Neural cell (in vitro differentiated cells): Measurements from ENCODE around the gene ABHD11. TPM values are rescaled to one million over a fixed set of nuclear protein-coding genes. Genes with fewer than 3 reads are reported as not detected.

Source experiments
- H2AFZ ChIP-seq: fragments of 200-600, 300-800 bp; sonication (generic), shearing (Covaris generic); 2 replicates; pipeline ENCODE4 v1.6.0; 2014; ENCODE audit warnings: low read depth, mild to moderate bottlenecking, antibody characterized with exemption, low read length, moderate library complexity
- H3F3A ChIP-seq: fragments of 200-600 bp; shearing (Covaris generic); 2 replicates; pipeline ENCODE4 v1.6.1; 2016; ENCODE audit warnings: mild to moderate bottlenecking, moderate library complexity, mixed read lengths, antibody characterized with exemption, low read length; ENCODE audit not compliant: insufficient read depth, poor library complexity, severe bottlenecking
- H3K27ac ChIP-seq: fragments of 200-600, 300-800 bp; sonication (generic), shearing (Covaris generic); 2 replicates; pipeline ENCODE4 v1.5.1; 2014; ENCODE audit warnings: mild to moderate bottlenecking, low read length, moderate library complexity
- H3K27me3 ChIP-seq: fragments of 300-800, 200-600 bp; sonication (generic), shearing (Covaris generic); 2 replicates; pipeline ENCODE4 v1.6.0; 2014; ENCODE audit warnings: mild to moderate bottlenecking, low read depth, low read length, moderate library complexity; ENCODE audit not compliant: insufficient read depth
- H3K36me3 ChIP-seq: fragments of 300-800, 200-600 bp; sonication (generic), shearing (Covaris generic); 2 replicates; pipeline ENCODE4 v1.5.1; 2014; ENCODE audit warnings: mild to moderate bottlenecking, antibody characterized with exemption, low read length, moderate library complexity; ENCODE audit not compliant: insufficient read depth
- H3K4me2 ChIP-seq: fragments of 300-800, 200-600 bp; sonication (generic), shearing (Covaris generic); 2 replicates; pipeline ENCODE4 v1.6.0; 2014; ENCODE audit warnings: mild to moderate bottlenecking, low read length
- H3K4me3 ChIP-seq: fragments of 300-800, 200-600 bp; sonication (generic), shearing (Covaris generic); 2 replicates; pipeline ENCODE4 v1.5.1; 2014; ENCODE audit warnings: mild to moderate bottlenecking, low read length, moderate library complexity
- H3K79me2 ChIP-seq: fragments of 200-600 bp; shearing (Covaris generic); replicated peaks from 2 replicates; pipeline ENCODE4 v1.6.0; 2014; ENCODE audit warnings: mild to moderate bottlenecking, low read length, moderate library complexity; ENCODE audit not compliant: insufficient read depth
- H3K9ac ChIP-seq: fragments of 300-800, 200-600 bp; sonication (generic), shearing (Covaris generic); 2 replicates; pipeline ENCODE4 v1.6.1; 2016; ENCODE audit warnings: mild to moderate bottlenecking, low read length, mixed read lengths
- H3K9me2 ChIP-seq: fragments of 200-600 bp; shearing (Covaris generic); 2 replicates; pipeline ENCODE4 v1.6.1; 2016; ENCODE audit warnings: mild to moderate bottlenecking, low read length, mixed read lengths; ENCODE audit not compliant: insufficient read depth
- H3K9me3 ChIP-seq: fragments of 200-600, 300-800 bp; sonication (generic), shearing (Covaris generic); 2 replicates; pipeline ENCODE4 v1.6.1; 2016; ENCODE audit warnings: mild to moderate bottlenecking, mixed run types, low read length, moderate library complexity, mixed read lengths
- H4K20me1 ChIP-seq: fragments of 200-600 bp; shearing (Covaris generic); 2 replicates; pipeline ENCODE4 v1.6.1; 2016; ENCODE audit warnings: mild to moderate bottlenecking, mixed run types; ENCODE audit not compliant: insufficient read depth
- EP300 ChIP-seq: fragments of 450-650 bp; conservative IDR thresholded peaks from 2 replicates; pipeline ENCODE4 v1.6.1; 2014; ENCODE audit warnings: antibody characterized with exemption, mild to moderate bottlenecking, moderate library complexity; ENCODE audit not compliant: poor library complexity, severe bottlenecking
- EZH2 ChIP-seq: fragments of 200-600, 300-800 bp; shearing (Covaris generic), sonication (generic); IDR thresholded peaks from 2 replicates; pipeline ENCODE4 v1.6.1; 2014; ENCODE audit warnings: antibody characterized with exemption, low read length, borderline replicate concordance, mild to moderate bottlenecking; ENCODE audit not compliant: insufficient read depth, poor library complexity, severe bottlenecking
- MXI1 ChIP-seq: fragments of 450-650 bp; conservative IDR thresholded peaks from 2 replicates; pipeline ENCODE4 v1.6.1; 2014; ENCODE audit warnings: antibody characterized with exemption, mild to moderate bottlenecking; ENCODE audit not compliant: poor library complexity, severe bottlenecking
- POLR2AphosphoS5 ChIP-seq: IDR thresholded peaks from 2 replicates; pipeline ENCODE4 v1.6.1; 2012
- RAD21 ChIP-seq: fragments of 450-650 bp; conservative IDR thresholded peaks from 2 replicates; pipeline ENCODE4 v1.6.1; 2014; ENCODE audit warnings: antibody characterized with exemption, mild to moderate bottlenecking, moderate library complexity
- SMC3 ChIP-seq: fragments of 450-650 bp; conservative IDR thresholded peaks from 2 replicates; pipeline ENCODE4 v1.6.1; 2014; ENCODE audit warnings: antibody characterized with exemption, mild to moderate bottlenecking, moderate library complexity; ENCODE audit not compliant: poor library complexity
- TAF1 ChIP-seq: IDR thresholded peaks from 2 replicates; pipeline ENCODE4 v1.6.1; 2012; ENCODE audit warnings: low read depth
- polyA plus RNA-seq: library from polyadenylated mRNA; depleted of rRNA; stranded (reverse); fragments of >200 nt; gene quantifications from 2 replicates; pipeline ENCODE4 v1.2.3, GENCODE V29; 2014
- TF ChIP-seq, protein P1 (sequence below): IDR thresholded peaks from 2 replicates; pipeline ENCODE4 v1.6.1; 2012; ENCODE audit warnings: borderline replicate concordance
- TF ChIP-seq, protein P2 (sequence below): fragments of 450-650 bp; IDR thresholded peaks from 2 replicates; pipeline ENCODE4 v1.5.1; 2014; ENCODE audit warnings: antibody characterized with exemption, mild to moderate bottlenecking, moderate library complexity; ENCODE audit not compliant: poor library complexity, severe bottlenecking

Gene ABHD11
- polyA plus RNA-seq, 1 donor from 2014 or later: 26.0 TPM

DNA sequence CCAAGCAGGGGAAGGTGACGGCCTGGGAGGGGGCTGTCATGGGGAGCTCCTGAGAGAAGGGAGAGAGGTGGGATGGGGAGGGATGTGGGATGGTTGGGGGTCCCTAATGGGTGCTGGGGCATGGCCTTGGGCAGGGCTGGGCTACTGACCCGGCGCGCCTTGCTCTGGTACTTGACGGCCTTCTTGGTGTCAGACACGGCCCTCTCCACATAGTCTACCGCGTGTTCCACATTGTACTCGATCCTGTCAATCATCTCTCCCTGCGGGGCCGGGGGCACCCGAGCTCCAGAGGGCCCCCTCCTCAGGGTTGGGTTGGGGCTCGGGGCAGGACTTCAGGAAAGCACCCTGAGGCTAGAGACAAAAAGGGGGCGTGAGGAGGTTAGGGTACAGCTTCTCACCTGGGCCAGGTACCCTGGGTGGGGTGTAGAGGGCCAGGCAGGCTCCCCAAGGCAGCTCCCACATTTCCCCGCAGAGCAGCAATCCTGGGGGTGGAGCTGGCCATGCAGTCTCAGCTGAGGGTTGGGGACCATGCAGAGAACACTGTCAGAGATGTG is 37.9 kb downstream of the ABHD11 start:
- Histone ChIP-seq H3K4me3 (no peak overlapping the region), H3K36me3 (no peaks in the 10 kb centered on the region), H3K9me3 (no peaks in the 10 kb centered on the region), H3K79me2 (no peaks in the 10 kb centered on the region), H3K9ac (no peak overlapping the region), H3F3A (no peaks in the 10 kb centered on the region), H3K4me2 (no peak overlapping the region), H4K20me1 (no peaks in the 10 kb centered on the region), H3K27ac (no peak overlapping the region), H3K9me2 (no peaks in the 10 kb centered on the region), H3K27me3 (no peaks in the 10 kb centered on the region), H2AFZ (no peak overlapping the region)
- TF ChIP-seq EZH2: no peak
- TF ChIP-seq, protein P1, sequence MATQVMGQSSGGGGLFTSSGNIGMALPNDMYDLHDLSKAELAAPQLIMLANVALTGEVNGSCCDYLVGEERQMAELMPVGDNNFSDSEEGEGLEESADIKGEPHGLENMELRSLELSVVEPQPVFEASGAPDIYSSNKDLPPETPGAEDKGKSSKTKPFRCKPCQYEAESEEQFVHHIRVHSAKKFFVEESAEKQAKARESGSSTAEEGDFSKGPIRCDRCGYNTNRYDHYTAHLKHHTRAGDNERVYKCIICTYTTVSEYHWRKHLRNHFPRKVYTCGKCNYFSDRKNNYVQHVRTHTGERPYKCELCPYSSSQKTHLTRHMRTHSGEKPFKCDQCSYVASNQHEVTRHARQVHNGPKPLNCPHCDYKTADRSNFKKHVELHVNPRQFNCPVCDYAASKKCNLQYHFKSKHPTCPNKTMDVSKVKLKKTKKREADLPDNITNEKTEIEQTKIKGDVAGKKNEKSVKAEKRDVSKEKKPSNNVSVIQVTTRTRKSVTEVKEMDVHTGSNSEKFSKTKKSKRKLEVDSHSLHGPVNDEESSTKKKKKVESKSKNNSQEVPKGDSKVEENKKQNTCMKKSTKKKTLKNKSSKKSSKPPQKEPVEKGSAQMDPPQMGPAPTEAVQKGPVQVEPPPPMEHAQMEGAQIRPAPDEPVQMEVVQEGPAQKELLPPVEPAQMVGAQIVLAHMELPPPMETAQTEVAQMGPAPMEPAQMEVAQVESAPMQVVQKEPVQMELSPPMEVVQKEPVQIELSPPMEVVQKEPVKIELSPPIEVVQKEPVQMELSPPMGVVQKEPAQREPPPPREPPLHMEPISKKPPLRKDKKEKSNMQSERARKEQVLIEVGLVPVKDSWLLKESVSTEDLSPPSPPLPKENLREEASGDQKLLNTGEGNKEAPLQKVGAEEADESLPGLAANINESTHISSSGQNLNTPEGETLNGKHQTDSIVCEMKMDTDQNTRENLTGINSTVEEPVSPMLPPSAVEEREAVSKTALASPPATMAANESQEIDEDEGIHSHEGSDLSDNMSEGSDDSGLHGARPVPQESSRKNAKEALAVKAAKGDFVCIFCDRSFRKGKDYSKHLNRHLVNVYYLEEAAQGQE: no peak
- TF ChIP-seq, protein P2, sequence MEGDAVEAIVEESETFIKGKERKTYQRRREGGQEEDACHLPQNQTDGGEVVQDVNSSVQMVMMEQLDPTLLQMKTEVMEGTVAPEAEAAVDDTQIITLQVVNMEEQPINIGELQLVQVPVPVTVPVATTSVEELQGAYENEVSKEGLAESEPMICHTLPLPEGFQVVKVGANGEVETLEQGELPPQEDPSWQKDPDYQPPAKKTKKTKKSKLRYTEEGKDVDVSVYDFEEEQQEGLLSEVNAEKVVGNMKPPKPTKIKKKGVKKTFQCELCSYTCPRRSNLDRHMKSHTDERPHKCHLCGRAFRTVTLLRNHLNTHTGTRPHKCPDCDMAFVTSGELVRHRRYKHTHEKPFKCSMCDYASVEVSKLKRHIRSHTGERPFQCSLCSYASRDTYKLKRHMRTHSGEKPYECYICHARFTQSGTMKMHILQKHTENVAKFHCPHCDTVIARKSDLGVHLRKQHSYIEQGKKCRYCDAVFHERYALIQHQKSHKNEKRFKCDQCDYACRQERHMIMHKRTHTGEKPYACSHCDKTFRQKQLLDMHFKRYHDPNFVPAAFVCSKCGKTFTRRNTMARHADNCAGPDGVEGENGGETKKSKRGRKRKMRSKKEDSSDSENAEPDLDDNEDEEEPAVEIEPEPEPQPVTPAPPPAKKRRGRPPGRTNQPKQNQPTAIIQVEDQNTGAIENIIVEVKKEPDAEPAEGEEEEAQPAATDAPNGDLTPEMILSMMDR: no peak
- TF ChIP-seq SMC3: no peak
- no peak for TF ChIP-seq POLR2AphosphoS5
- no peak for TF ChIP-seq MXI1
- TF ChIP-seq TAF1: no peak
- no peak for TF ChIP-seq EP300
- TF ChIP-seq RAD21: no peak

DNA sequence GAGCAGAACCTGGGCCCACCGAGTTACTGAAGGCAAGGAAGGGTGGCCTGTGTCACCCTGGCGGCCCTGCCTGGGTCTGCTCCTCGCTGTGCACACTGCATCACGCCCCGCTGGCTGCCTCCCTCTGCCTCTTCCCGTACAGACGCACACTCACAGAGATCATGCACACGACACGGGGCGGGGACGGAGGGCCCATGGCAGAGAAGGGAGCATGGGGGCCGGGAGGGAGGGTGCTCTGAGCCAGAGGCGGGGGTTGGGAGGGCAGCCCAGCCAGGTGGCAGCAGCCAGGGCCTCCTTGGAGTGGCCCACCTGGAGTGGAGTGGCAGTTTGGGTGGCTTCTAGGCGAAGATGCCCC is 38.6 kb downstream of the ABHD11 start:
- H3K4me2 ChIP-seq: no peak overlapping the region
- H3K27ac ChIP-seq: no peak overlapping the region
- H3K36me3 ChIP-seq: no peaks in the 10 kb centered on the region
- H3K79me2 ChIP-seq: no peaks in the 10 kb centered on the region
- H3K9me2 ChIP-seq: no peaks in the 10 kb centered on the region
- H3K27me3 ChIP-seq: no peaks in the 10 kb centered on the region
- no peaks in the 10 kb centered on the region for H4K20me1 ChIP-seq
- no peaks in the 10 kb centered on the region for H3F3A ChIP-seq
- no peaks in the 10 kb centered on the region for H3K9me3 ChIP-seq
- no peak overlapping the region for H2AFZ ChIP-seq
- no peak overlapping the region for H3K4me3 ChIP-seq
- TF ChIP-seq, protein P2: no peak
- TF ChIP-seq TAF1 (no peak), POLR2AphosphoS5 (no peak), MXI1 (no peak), SMC3 (no peak), EP300 (no peak)
- TF ChIP-seq, protein P1: no peak
- H3K9ac ChIP-seq: no peak overlapping the region
